Astrocyte (in vitro differentiated cells and primary cell): ENCODE results near the gene SMYD2. TPM values are rescaled to one million over a fixed set of nuclear protein-coding genes. Genes with fewer than 3 reads are reported as not detected.
A peak's percentile ranks its signal among the peaks of the same experiment; 100 is the strongest.

ENCODE experiments used
- DNase-seq: peaks from one replicate; pipeline ENCODE4 v3.0.0-alpha.2; 2010; ENCODE audit warnings: low read depth
- FAIRE-seq: peaks from 2 replicates; lab custom pipeline; 2011; peaks lifted over from hg19 to GRCh38; lab: Jason Lieb, UNC
- H2AFZ ChIP-seq: 2 replicates; pipeline ENCODE4 v1.6.0; 2012; ENCODE audit warnings: low read depth, low read length, inconsistent platforms
- H3K27ac ChIP-seq: 2 replicates; pipeline ENCODE4 v1.5.1; 2011; ENCODE audit warnings: low read depth, low read length, inconsistent platforms
- H3K27me3 ChIP-seq: 2 replicates; pipeline ENCODE4 v1.6.0; 2011; ENCODE audit warnings: low read length, inconsistent platforms; ENCODE audit not compliant: insufficient read depth
- H3K36me3 ChIP-seq: 2 replicates; pipeline ENCODE4 v1.5.1; 2011; ENCODE audit warnings: low read length, inconsistent platforms; ENCODE audit not compliant: insufficient read depth
- H3K4me1 ChIP-seq: 2 replicates; pipeline ENCODE4 v1.5.1; 2011; ENCODE audit warnings: low read length, inconsistent platforms; ENCODE audit not compliant: insufficient read depth
- H3K4me2 ChIP-seq: 2 replicates; pipeline ENCODE4 v1.6.0; 2012; ENCODE audit warnings: low read length, inconsistent platforms
- H3K4me3 ChIP-seq: 2 replicates; pipeline ENCODE4 v1.5.1; 2011; ENCODE audit warnings: low read depth, mild to moderate bottlenecking, low read length, inconsistent platforms; ENCODE audit not compliant: insufficient read depth
- H3K79me2 ChIP-seq: 2 replicates; pipeline ENCODE4 v1.6.0; 2012; ENCODE audit warnings: mild to moderate bottlenecking, low read length, inconsistent platforms; ENCODE audit not compliant: insufficient read depth
- H3K9ac ChIP-seq: 2 replicates; pipeline ENCODE4 v1.6.0; 2012; ENCODE audit warnings: mild to moderate bottlenecking, low read length, inconsistent platforms
- H3K9me3 ChIP-seq: 2 replicates; pipeline ENCODE4 v1.5.1; 2012; ENCODE audit warnings: low read depth, mild to moderate bottlenecking, low read length, inconsistent platforms; ENCODE audit not compliant: insufficient read depth
- H4K20me1 ChIP-seq: 2 replicates; pipeline ENCODE4 v1.6.0; 2012; ENCODE audit warnings: low read length, inconsistent platforms; ENCODE audit not compliant: insufficient read depth
- H3K27ac Mint-ChIP-seq: one replicate; pipeline ENCODE4 v1.8.0; 2021; ENCODE audit warnings: mild to moderate bottlenecking, mixed read lengths; ENCODE audit not compliant: unreplicated experiment
- H3K27me3 Mint-ChIP-seq: one replicate; pipeline ENCODE4 v1.8.0; 2021; ENCODE audit warnings: low read depth, mixed read lengths; ENCODE audit not compliant: unreplicated experiment
- H3K36me3 Mint-ChIP-seq: one replicate; pipeline ENCODE4 v1.8.0; 2021; ENCODE audit warnings: low read depth, mixed read lengths; ENCODE audit not compliant: unreplicated experiment
- H3K4me1 Mint-ChIP-seq: one replicate; pipeline ENCODE4 v1.8.0; 2021; ENCODE audit warnings: low read depth, mixed read lengths; ENCODE audit not compliant: unreplicated experiment
- H3K4me3 Mint-ChIP-seq: one replicate; pipeline ENCODE4 v1.8.0; 2021; ENCODE audit warnings: mild to moderate bottlenecking, moderate library complexity, mixed read lengths; ENCODE audit not compliant: unreplicated experiment
- H3K9me3 Mint-ChIP-seq: one replicate; pipeline ENCODE4 v1.8.0; 2021; ENCODE audit warnings: mild to moderate bottlenecking, mixed read lengths; ENCODE audit not compliant: unreplicated experiment
- EZH2 ChIP-seq: IDR thresholded peaks from 2 replicates; pipeline ENCODE4 v1.6.1; 2012; ENCODE audit warnings: mild to moderate bottlenecking, low read length, inconsistent platforms; ENCODE audit not compliant: insufficient read depth
- total RNA-seq: library from RNA; stranded (reverse); gene quantifications from 2 replicates; pipeline ENCODE4 v1.2.1, GENCODE V29; 2021
- TF ChIP-seq, protein P1 (sequence below): IDR thresholded peaks from 2 replicates; pipeline ENCODE4 v1.5.1; 2011; ENCODE audit warnings: low read depth, mild to moderate bottlenecking, inconsistent platforms, low read length, moderate library complexity; ENCODE audit not compliant: insufficient read depth

Gene SMYD2
- total RNA-seq, 1 donor from 2014 or later: 38.6 TPM

- FAIRE-seq (no peak), DNase-seq (no peak)
- peaks cover 4% of the 10 kb centered on the region for H3K27me3 Mint-ChIP-seq
- Histone ChIP-seq H3K36me3 (no peaks in the 10 kb centered on the region), H3K4me1 (peaks cover 9% of the 10 kb centered on the region), H3K79me2 (peaks cover 4% of the 10 kb centered on the region), H3K4me3 (no peak overlapping the region), H3K27me3 (no peaks in the 10 kb centered on the region), H3K4me2 (no peak overlapping the region), H2AFZ (no peak overlapping the region), H4K20me1 (no peaks in the 10 kb centered on the region), H3K27ac (no peak overlapping the region), H3K9ac (no peak overlapping the region), H3K9me3 (no peaks in the 10 kb centered on the region)
- no peak overlapping the region for H3K4me3 Mint-ChIP-seq
- H3K36me3 Mint-ChIP-seq: peaks cover 6% of the 10 kb centered on the region
- TF ChIP-seq EZH2: no peak
- TF ChIP-seq, protein P1, sequence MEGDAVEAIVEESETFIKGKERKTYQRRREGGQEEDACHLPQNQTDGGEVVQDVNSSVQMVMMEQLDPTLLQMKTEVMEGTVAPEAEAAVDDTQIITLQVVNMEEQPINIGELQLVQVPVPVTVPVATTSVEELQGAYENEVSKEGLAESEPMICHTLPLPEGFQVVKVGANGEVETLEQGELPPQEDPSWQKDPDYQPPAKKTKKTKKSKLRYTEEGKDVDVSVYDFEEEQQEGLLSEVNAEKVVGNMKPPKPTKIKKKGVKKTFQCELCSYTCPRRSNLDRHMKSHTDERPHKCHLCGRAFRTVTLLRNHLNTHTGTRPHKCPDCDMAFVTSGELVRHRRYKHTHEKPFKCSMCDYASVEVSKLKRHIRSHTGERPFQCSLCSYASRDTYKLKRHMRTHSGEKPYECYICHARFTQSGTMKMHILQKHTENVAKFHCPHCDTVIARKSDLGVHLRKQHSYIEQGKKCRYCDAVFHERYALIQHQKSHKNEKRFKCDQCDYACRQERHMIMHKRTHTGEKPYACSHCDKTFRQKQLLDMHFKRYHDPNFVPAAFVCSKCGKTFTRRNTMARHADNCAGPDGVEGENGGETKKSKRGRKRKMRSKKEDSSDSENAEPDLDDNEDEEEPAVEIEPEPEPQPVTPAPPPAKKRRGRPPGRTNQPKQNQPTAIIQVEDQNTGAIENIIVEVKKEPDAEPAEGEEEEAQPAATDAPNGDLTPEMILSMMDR: no peak
- H3K9me3 Mint-ChIP-seq: peaks cover 2% of the 10 kb centered on the region
- no peak overlapping the region for H3K27ac Mint-ChIP-seq
- H3K4me1 Mint-ChIP-seq: peaks cover 10% of the 10 kb centered on the region
Observed at GRCh38 chr1:214276786-214277185, 4.2 kb upstream of the SMYD2 start.

GRCh38 chr1:214277704-214278635, 3.0 kb upstream of the SMYD2 start:
- Histone ChIP-seq H4K20me1 (peaks cover 8% of the 10 kb centered on the region), H3K27ac (no peak overlapping the region), H3K4me3 (no peak overlapping the region), H3K9me3 (no peaks in the 10 kb centered on the region), H3K79me2 (peaks cover 16% of the 10 kb centered on the region), H2AFZ (no peak overlapping the region), H3K36me3 (no peaks in the 10 kb centered on the region), H3K27me3 (no peaks in the 10 kb centered on the region), H3K9ac (no peak overlapping the region), H3K4me2 (no peak overlapping the region), H3K4me1 (peaks cover 11% of the 10 kb centered on the region)
- DNase-seq: no peak
- Mint-ChIP-seq H3K4me1 (peaks cover 15% of the 10 kb centered on the region), H3K27ac (peak overlapping the region; percentile 10), H3K9me3 (peaks cover 2% of the 10 kb centered on the region), H3K4me3 (no peak overlapping the region), H3K27me3 (peaks cover 4% of the 10 kb centered on the region), H3K36me3 (peaks cover 6% of the 10 kb centered on the region)
- TF ChIP-seq, protein P1: no peak
- no peak for TF ChIP-seq EZH2
- FAIRE-seq: no peak
